ENCODE measurements around the gene GRIK3.

- TF ChIP-seq CTCF (IDR thresholded peaks at IDR 0.05; ENCODE audit: insufficient read depth, low read length) = no peak
- TF ChIP-seq, protein P1, sequence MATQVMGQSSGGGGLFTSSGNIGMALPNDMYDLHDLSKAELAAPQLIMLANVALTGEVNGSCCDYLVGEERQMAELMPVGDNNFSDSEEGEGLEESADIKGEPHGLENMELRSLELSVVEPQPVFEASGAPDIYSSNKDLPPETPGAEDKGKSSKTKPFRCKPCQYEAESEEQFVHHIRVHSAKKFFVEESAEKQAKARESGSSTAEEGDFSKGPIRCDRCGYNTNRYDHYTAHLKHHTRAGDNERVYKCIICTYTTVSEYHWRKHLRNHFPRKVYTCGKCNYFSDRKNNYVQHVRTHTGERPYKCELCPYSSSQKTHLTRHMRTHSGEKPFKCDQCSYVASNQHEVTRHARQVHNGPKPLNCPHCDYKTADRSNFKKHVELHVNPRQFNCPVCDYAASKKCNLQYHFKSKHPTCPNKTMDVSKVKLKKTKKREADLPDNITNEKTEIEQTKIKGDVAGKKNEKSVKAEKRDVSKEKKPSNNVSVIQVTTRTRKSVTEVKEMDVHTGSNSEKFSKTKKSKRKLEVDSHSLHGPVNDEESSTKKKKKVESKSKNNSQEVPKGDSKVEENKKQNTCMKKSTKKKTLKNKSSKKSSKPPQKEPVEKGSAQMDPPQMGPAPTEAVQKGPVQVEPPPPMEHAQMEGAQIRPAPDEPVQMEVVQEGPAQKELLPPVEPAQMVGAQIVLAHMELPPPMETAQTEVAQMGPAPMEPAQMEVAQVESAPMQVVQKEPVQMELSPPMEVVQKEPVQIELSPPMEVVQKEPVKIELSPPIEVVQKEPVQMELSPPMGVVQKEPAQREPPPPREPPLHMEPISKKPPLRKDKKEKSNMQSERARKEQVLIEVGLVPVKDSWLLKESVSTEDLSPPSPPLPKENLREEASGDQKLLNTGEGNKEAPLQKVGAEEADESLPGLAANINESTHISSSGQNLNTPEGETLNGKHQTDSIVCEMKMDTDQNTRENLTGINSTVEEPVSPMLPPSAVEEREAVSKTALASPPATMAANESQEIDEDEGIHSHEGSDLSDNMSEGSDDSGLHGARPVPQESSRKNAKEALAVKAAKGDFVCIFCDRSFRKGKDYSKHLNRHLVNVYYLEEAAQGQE (IDR thresholded peaks at IDR 0.05; ENCODE audit: insufficient replicate concordance, low read depth) = no peak
Measured at GRCh38 chr1:36963006-36963405, 71.3 kb downstream of the GRIK3 start.
